PC-9 (cell line): ENCODE data around the gene RELA.

ENCODE experiments used
- EZH2 ChIP-seq: fragments of 200-600 bp; sonication (generic); IDR thresholded peaks from 2 replicates; pipeline ENCODE4 v1.8.0; 2017; ENCODE audit warnings: antibody characterized with exemption, low read depth
- TF ChIP-seq, protein P1 (sequence below): fragments of 200-600 bp; sonication (generic); conservative IDR thresholded peaks from 2 replicates; pipeline ENCODE4 v1.6.1; 2017; ENCODE audit warnings: mixed run types, antibody characterized with exemption, mild to moderate bottlenecking, moderate library complexity

DNA sequence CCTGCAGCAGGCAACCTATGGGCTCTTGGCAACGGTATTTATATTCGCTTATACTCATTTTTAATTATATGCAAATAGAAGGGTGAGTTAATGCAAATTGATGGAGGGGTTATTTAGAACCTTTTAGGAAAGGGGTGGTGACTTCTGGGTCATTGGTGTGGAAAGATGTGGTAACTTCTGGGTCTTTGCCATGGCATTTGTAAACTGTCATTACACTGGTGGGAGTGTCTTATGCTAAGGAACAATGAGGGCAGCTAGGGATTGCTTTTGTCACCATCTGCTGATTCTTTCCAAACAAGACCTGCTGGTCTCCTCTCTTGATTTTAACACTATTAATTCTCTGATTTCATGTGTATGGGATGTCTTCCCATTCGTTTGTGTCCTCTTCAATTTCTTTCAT lies 37.7 kb upstream of the RELA start:
- TF ChIP-seq, protein P1, sequence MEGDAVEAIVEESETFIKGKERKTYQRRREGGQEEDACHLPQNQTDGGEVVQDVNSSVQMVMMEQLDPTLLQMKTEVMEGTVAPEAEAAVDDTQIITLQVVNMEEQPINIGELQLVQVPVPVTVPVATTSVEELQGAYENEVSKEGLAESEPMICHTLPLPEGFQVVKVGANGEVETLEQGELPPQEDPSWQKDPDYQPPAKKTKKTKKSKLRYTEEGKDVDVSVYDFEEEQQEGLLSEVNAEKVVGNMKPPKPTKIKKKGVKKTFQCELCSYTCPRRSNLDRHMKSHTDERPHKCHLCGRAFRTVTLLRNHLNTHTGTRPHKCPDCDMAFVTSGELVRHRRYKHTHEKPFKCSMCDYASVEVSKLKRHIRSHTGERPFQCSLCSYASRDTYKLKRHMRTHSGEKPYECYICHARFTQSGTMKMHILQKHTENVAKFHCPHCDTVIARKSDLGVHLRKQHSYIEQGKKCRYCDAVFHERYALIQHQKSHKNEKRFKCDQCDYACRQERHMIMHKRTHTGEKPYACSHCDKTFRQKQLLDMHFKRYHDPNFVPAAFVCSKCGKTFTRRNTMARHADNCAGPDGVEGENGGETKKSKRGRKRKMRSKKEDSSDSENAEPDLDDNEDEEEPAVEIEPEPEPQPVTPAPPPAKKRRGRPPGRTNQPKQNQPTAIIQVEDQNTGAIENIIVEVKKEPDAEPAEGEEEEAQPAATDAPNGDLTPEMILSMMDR = no peak
- TF ChIP-seq EZH2 = no peak
